ENCODE data around the gene FOXN3. TPM values are rescaled to one million over a fixed set of nuclear protein-coding genes. Genes with fewer than 3 reads are reported as not detected.

The FOXN3 gene
- total and polyA plus RNA-seq, 10 of the 15 experiments (the other 5 are each of a cell fraction or from before 2014, with no cell fraction given) = 4.5 to 68.9 (median 29.7) TPM

DNA sequence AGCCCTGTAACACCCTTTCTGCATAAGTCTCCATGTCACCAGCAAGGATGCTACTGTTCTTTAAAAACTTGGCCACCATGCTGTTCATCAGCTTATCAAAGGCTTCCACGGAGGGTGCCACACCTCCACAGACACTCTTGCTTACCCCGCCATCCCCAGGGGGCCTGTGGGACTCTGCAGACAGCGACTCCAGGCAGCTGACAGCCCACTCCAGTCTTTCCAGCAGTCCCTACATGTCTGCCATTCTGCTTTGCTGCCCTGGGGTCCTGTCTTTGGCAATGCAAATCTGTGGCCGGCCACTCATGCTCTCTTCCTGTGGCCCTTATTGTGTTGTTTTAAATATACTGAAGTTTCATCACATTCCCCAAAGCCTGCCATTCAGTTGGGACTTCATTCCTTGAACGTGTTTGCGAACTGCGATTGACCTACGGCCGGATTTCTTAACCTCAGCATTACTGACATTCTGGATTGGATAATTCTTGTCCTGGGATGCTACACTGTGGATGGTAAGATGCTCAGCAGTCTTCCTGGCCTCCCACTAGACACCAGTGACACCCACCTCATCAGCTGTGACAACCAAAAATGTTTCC lies 125.6 kb downstream of the FOXN3 start:
- no peak for FAIRE-seq
- intact Hi-C loops (cut with micrococcal nuclease; ENCODE audit: unreplicated experiment) (no loop called here), in situ Hi-C loops (cut with MboI) (no loop called here)
- ChIA-PET RAD21 (ENCODE audit: unreplicated experiment) (no interaction called here), CTCF (no interaction called here), POLR2A (no interaction called here), SMC1A (ENCODE audit: uncharacterized antibody, unreplicated experiment) (interaction anchor here (1.5 to 1.7 kb wide), 2 partner anchors 13 to 14 kb away, joined by 4 read pairs; no protein-coding TSS in a partner anchor)
- no peak overlapping the region for H3K27ac ChIP-seq (ENCODE audit: control insufficient read depth, insufficient read depth)
- H3K79me2 ChIP-seq (ENCODE audit: control insufficient read depth, insufficient read depth, low read length) = no peaks in the 10 kb centered on the region; the same call in none of the 2 replicates
- H4K20me1 ChIP-seq (ENCODE audit: control insufficient read depth, insufficient read depth) = no peaks in the 10 kb centered on the region
- H3K4me1 ChIP-seq (ENCODE audit: control insufficient read depth, insufficient read depth, low read length) = peaks cover 4% of the 10 kb centered on the region; the same call in 1 of the 2 replicates
- H3K27me3 ChIP-seq (replicated peaks in 1 of 2; ENCODE audit: control insufficient read depth in 2 of 2, insufficient read depth in 2 of 2, low read length in 1 of 2) = no peaks in the 10 kb centered on the region
- no peak overlapping the region for H3K9ac ChIP-seq (ENCODE audit: control insufficient read depth, insufficient read depth, low read length)
- no peak for DNase-seq (ENCODE audit: low read depth, low spot score)
- no peak overlapping the region for H3K4me2 ChIP-seq (ENCODE audit: control insufficient read depth, insufficient read depth)
- no peak for ATAC-seq
- 58% methylated on average over 9 of the region's 9 CpGs for WGBS (ENCODE audit: insufficient coverage, insufficient replicate concordance, low lambda C conversion rate, missing lambda C conversion rate)
- no peaks in the 10 kb centered on the region for H3K9me3 ChIP-seq (replicated peaks; ENCODE audit: control insufficient read depth, insufficient read depth, low read length)
- no peak overlapping the region for H3K4me3 ChIP-seq
- no TSS peak for BruUV-seq (replicated peaks)
- no peak overlapping the region for H2AFZ ChIP-seq (ENCODE audit: control insufficient read depth, low read depth, low read length)
- peaks cover 2 to 5% of the 10 kb centered on the region in 2 experiments; a peak in 2 of 4 replicates for H3K36me3 ChIP-seq (ENCODE audit: control insufficient read depth in 2 of 2, insufficient read depth in 2 of 2, low read length in 1 of 2)
- TF ChIP-seq CREM (IDR thresholded peaks at IDR 0.05; ENCODE audit: low read depth) (no peak), PAX8 (IDR thresholded peaks at IDR 0.05) (no peak), RB1 (IDR thresholded peaks at IDR 0.05; ENCODE audit: borderline replicate concordance) (no peak), NFYB (IDR thresholded peaks at IDR 0.05; ENCODE audit: insufficient read depth, low read depth, low read length) (no peak), IRF4 (IDR thresholded peaks at IDR 0.05; ENCODE audit: low read depth, low read length) (no peak), RUNX3 (IDR thresholded peaks at IDR 0.05; ENCODE audit: low read length) (no peak), SMC3 (IDR thresholded peaks at IDR 0.05; ENCODE audit: borderline replicate concordance, low read length) (no peak), CHD4 (IDR thresholded peaks at IDR 0.05) (no peak)
- TF ChIP-seq, protein P1, sequence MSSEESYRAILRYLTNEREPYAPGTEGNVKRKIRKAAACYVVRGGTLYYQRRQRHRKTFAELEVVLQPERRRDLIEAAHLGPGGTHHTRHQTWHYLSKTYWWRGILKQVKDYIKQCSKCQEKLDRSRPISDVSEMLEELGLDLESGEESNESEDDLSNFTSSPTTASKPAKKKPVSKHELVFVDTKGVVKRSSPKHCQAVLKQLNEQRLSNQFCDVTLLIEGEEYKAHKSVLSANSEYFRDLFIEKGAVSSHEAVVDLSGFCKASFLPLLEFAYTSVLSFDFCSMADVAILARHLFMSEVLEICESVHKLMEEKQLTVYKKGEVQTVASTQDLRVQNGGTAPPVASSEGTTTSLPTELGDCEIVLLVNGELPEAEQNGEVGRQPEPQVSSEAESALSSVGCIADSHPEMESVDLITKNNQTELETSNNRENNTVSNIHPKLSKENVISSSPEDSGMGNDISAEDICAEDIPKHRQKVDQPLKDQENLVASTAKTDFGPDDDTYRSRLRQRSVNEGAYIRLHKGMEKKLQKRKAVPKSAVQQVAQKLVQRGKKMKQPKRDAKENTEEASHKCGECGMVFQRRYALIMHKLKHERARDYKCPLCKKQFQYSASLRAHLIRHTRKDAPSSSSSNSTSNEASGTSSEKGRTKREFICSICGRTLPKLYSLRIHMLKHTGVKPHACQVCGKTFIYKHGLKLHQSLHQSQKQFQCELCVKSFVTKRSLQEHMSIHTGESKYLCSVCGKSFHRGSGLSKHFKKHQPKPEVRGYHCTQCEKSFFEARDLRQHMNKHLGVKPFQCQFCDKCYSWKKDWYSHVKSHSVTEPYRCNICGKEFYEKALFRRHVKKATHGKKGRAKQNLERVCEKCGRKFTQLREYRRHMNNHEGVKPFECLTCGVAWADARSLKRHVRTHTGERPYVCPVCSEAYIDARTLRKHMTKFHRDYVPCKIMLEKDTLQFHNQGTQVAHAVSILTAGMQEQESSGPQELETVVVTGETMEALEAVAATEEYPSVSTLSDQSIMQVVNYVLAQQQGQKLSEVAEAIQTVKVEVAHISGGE (CRISPR knock-in tag; IDR thresholded peaks at IDR 0.05) = no peak
- TF ChIP-seq, protein P2, sequence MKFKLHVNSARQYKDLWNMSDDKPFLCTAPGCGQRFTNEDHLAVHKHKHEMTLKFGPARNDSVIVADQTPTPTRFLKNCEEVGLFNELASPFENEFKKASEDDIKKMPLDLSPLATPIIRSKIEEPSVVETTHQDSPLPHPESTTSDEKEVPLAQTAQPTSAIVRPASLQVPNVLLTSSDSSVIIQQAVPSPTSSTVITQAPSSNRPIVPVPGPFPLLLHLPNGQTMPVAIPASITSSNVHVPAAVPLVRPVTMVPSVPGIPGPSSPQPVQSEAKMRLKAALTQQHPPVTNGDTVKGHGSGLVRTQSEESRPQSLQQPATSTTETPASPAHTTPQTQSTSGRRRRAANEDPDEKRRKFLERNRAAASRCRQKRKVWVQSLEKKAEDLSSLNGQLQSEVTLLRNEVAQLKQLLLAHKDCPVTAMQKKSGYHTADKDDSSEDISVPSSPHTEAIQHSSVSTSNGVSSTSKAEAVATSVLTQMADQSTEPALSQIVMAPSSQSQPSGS (IDR thresholded peaks at IDR 0.05; ENCODE audit: low read length) = no peak
- TF ChIP-seq, protein P3, sequence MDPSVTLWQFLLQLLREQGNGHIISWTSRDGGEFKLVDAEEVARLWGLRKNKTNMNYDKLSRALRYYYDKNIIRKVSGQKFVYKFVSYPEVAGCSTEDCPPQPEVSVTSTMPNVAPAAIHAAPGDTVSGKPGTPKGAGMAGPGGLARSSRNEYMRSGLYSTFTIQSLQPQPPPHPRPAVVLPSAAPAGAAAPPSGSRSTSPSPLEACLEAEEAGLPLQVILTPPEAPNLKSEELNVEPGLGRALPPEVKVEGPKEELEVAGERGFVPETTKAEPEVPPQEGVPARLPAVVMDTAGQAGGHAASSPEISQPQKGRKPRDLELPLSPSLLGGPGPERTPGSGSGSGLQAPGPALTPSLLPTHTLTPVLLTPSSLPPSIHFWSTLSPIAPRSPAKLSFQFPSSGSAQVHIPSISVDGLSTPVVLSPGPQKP (IDR thresholded peaks at IDR 0.05; ENCODE audit: low read depth, low read length) = no peak
- TF ChIP-seq, protein P4, sequence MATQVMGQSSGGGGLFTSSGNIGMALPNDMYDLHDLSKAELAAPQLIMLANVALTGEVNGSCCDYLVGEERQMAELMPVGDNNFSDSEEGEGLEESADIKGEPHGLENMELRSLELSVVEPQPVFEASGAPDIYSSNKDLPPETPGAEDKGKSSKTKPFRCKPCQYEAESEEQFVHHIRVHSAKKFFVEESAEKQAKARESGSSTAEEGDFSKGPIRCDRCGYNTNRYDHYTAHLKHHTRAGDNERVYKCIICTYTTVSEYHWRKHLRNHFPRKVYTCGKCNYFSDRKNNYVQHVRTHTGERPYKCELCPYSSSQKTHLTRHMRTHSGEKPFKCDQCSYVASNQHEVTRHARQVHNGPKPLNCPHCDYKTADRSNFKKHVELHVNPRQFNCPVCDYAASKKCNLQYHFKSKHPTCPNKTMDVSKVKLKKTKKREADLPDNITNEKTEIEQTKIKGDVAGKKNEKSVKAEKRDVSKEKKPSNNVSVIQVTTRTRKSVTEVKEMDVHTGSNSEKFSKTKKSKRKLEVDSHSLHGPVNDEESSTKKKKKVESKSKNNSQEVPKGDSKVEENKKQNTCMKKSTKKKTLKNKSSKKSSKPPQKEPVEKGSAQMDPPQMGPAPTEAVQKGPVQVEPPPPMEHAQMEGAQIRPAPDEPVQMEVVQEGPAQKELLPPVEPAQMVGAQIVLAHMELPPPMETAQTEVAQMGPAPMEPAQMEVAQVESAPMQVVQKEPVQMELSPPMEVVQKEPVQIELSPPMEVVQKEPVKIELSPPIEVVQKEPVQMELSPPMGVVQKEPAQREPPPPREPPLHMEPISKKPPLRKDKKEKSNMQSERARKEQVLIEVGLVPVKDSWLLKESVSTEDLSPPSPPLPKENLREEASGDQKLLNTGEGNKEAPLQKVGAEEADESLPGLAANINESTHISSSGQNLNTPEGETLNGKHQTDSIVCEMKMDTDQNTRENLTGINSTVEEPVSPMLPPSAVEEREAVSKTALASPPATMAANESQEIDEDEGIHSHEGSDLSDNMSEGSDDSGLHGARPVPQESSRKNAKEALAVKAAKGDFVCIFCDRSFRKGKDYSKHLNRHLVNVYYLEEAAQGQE (IDR thresholded peaks at IDR 0.05; ENCODE audit: low read depth, low read length) = no peak
